NCI-H2171 (cell line): ENCODE data around the gene DLG2.
"Not testable (repeated sequence)": the region's sequence is repeated elsewhere in the genome, so short reads cannot be mapped to it uniquely, and the experiment has no call there.

Experiments used
- DNase-seq: peaks from one replicate; lab custom pipeline; 2025; lab: John Stamatoyannopoulos, UW

The DLG2 gene

DNA sequence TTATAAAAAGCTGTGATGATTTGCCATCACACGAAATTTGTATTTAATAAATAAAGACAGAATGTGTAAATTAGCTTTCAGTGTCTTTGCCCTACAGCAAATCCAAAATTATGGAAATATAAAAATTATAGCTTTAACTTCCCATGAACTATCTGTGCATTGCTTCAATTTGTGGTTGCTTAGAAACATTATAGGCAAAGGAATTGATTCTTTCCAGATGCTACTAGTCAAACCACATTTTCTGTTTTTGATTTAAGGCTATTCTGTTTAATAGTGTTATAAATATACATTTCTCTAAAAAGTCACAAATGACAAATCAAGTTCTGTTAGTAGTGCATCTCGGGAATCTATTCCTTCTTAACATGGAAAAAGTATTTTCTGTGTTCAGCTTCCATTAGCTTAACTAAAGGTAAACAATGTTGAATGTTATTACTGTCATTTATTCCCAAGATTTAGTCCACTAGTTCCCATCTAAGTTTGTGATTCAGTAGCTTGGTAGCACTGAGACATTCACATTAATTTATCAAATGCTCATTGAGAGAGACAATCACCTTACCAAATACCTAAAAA is 1254.7 kb downstream of the DLG2 start:
- no peak for DNase-seq

DNA sequence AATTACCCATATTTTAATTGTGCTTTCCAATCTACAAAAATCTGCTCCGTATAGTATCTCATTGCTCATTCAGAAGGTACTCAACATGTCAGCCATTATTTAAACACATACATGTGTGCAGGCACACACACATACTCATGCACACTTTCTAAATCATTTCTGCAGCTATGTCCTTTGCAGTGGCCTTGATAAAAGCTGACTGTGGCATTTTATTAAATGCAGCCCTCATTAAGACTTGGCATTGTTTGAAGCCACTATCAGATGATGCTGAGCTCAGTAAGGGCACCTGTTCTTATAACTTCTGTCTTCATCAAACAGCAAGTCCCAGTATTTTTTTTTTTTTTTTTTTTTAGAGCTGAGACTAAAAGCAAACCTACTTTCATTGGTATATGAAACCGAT is 1269.1 kb downstream of the DLG2 start:
- no peak for DNase-seq

- DNase-seq = no peak
Measured at GRCh38 chr11:84355911-84356310, 1271.2 kb downstream of the DLG2 start.

DNA sequence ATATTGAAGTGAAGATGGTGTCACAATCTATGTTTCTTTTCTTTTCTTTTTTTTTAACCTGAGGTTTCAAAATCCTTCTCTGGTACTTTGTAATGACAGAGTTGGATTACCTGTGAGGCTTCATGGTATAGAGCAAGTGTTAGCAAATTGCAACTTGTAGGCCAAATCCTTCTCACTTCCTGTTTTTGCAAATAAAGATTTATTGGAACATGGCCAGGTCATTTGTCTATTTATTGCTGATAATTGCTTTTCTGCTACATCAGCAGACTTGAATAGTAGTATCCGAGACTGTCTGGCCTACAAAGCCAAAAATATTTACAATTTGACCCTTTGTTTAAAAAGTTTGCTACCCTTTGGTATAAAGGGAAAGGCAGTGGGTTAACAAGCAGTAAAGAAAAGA is 1281.5 kb downstream of the DLG2 start:
- DNase-seq = no peak

- no peak for DNase-seq
Measured at GRCh38 chr11:84345027-84345426, 1282.1 kb downstream of the DLG2 start.

DNA sequence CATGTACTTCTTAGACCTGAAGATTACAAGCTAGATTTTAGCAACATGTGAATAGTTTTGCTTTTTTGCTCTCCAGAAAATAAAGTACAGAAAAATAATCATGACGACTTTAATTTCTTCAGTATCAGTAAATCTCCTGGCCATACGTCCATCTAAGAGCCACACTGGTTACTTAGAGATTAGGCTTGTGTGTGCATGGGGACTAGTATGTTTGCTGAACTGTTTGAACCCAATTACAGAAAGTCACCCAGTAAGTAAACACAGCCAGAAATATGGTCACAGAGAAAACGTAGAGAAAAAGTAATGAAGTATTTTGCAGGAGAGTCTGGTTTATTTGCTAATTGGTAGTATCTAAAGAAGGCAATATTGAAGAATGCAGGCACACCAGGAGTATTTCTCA is 1287.3 kb downstream of the DLG2 start:
- DNase-seq = no peak

- no peak for DNase-seq
Measured at GRCh38 chr11:84333221-84333620, 1293.9 kb downstream of the DLG2 start.

DNA sequence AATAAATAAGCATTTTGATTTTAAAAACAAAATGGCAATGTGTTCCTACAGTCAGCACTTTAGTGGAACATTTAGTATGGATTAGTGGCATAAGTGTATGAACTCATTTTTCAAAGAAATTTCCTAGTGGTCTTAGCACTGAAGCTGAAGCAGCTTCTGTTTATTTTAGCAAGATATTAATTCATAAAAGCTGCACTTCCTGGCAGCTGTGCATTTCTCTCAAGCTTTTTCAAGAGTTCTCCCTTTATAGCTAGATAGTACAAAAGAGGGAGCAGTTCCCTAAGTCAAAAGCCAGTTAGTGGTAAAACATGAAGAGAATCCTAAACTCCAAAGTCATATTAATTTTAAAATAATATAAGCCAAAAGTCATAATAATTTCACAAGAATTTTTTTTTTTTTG is 1304.9 kb downstream of the DLG2 start:
- no peak for DNase-seq

DNA sequence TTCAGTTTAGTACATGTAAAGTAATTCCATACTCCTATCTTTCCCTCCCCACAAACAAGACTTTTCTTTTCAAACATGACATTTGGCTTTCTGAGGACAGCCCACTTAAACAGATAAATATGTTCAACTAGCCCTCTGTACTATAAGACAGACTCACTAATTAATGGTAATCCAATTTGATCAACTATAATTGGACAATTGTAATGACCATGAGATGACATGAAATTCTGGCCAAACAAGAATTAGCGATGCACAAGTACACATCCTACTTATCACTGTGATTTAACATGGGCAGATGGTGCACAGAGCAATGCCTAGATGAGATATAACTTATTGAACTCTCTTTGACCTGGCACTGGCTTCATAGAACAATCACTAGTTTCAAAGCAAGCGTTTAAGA is 1307.3 kb downstream of the DLG2 start:
- no peak for DNase-seq

GRCh38 chr11:84316866-84317555 is 1310.1 kb downstream of the DLG2 start:
- DNase-seq = no peak

- no peak for DNase-seq
Measured at GRCh38 chr11:84313830-84314359, 1313.2 kb downstream of the DLG2 start.

DNA sequence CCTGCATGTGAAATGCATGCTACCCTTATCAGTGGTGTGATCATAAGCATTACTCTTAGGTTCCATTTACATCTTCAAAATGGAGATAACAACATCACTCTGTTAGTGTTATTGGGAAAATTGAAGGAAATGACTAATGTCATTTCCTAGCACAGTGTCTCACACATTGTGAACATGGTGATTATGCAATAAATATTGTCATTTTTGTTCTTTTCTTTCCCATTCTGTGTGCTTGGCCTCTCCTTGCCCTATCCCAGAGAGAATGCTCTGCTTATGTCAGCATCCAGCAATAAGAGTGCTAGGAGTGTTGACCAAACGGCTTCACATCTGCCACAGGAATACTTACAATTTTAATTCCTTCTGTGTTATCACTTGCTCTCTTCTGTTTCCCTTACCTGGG is 1316.9 kb downstream of the DLG2 start:
- DNase-seq = no peak

GRCh38 chr11:84308491-84308890 is 1318.7 kb downstream of the DLG2 start:
- DNase-seq = not testable (repeated sequence)

DNA sequence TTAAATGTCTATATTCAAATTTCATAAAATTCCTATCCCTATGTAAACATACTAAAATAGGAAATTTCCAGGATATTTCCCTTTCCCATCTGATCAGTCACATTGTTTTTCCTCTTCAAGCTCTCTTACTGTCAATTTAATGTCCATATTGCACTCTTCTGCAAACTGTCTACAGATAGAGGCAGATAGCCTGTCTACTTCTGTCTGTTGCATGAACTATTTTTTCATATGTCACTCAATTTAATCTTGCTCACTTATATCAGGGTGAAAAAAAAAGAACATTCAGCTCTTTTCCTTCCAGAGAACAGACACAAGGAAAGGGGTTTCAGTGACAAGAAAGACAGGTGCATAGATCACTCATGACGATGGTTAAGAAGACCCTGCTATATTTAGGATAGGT is 1327.1 kb downstream of the DLG2 start:
- DNase-seq = no peak

- DNase-seq = no peak
Measured at GRCh38 chr11:84297570-84297969, 1329.6 kb downstream of the DLG2 start.

DNA sequence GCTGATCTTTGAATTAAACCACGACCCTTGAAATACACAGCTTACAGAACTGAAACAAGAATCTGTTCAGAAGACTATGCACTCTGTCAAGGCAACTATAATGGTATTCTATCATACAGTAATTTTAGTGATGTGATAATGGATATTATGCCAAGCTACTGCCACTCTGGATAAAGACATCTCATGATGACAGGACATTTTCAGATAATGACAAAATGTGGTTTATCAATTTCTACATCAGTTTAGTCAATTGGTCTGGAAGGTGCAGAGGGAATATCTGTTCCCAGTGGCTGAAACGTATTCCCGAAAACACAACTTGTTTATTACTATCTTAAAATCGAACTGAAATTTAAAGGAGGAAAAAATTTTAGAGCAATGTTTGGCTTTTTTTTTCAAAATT is 1331.3 kb downstream of the DLG2 start:
- no peak for DNase-seq

GRCh38 chr11:84292955-84293354 is 1334.2 kb downstream of the DLG2 start:
- no peak for DNase-seq

- no peak for DNase-seq
Measured at GRCh38 chr11:84292006-84292405, 1335.1 kb downstream of the DLG2 start.

GRCh38 chr11:84290647-84291046 is 1336.5 kb downstream of the DLG2 start:
- DNase-seq = no peak

DNA sequence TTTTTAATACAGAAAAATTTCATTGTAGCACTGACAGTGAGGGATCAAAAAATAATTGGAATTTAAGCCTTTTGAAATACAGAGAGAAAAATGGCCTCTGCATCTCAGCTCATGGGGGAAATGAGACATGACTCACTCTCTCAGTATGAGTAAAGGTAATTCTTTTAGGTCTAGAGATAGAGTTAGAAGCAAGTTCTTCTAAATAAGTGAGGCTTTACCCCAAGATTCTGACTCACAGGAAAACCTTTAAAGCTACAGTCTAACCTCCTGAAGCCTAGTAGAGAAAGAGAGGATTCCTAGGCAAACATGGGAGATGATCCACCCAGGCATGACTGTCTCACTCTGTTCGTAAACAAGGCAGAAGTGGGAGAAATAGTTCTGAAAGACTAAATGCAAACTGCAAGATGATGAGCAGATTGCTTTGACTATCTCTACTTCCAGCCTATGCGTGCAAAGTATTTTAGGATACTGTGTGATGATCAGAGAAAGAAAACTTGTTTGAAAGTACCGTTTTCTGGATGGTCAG is 1337.7 kb downstream of the DLG2 start:
- no peak for DNase-seq

DNA sequence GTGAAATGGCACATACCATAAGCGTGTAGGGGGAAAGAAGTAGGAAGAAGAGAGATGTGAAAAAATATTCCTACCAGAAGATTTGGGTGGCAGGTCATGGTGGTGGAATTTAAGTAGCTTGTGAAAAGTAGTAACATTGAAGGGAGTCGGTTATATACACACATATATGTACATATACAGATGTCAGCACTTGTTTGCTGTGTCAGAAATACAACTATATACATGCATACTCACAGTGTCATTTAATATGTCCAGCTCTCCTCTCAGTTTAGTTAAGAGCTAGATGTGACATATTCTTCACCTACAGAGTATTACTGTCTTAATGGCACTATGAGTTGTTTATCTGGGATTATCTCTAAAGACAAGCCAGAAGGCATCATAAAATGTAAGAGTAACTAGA is 1353.6 kb downstream of the DLG2 start:
- DNase-seq = no peak

DNA sequence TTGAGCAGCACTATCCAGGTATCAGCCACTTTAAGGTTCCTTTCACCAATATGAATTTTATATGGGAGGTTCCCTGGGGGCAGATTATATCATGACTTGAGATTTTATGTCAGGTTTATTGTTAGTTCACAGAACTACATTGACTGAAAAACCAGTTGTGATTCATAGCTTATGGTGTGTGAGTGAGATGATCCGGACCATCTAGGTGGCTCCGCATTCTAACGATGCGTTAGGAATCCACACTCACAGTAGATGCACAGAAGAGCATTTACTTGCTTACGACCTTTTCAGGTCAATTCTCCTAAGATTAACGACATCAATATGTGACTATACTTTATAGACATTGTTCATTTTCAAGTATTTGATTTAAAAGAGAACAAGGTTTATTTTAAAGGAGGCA is 1356.7 kb downstream of the DLG2 start:
- DNase-seq = no peak

DNA sequence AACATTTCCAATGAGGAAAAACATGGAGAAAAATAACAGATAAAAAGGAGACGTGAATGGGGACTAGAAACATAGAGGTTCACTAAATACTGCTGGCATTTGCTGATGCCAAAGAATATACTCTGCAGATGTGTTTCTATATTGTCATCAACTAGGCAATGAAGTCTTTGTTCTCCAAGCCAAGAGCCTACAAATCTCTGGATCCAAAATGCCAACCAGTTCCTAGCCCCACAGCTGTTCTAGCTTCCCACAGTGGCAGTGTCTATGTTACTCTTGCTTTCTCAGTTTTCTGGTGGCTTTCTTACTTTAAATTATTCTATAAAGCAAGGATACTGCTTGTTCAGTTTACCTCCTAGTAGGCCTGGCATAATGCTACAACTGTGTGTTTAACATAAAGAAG is 1363.1 kb downstream of the DLG2 start:
- DNase-seq = no peak

DNA sequence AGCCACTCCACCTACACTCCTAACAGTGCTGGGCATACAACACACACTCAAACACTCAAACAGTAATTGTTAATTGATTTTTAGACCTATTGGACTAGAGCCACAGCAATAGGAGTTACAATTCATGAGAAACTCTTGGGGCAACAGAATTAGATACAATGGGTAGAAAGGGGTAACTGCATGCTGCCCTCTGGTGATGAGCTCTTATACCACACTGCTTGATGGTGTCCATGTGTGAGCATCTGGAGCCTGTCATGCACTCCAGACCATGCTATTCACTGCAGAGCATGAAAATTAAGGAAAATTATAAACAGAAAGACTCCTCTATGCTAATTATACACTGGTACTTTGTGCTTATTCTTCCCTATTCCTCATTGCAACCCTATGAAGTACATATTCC is 1365.4 kb downstream of the DLG2 start:
- DNase-seq = no peak
